Activated CD4-positive, CD25-positive, alpha-beta regulatory T cell treated with anti-CD3 and anti-CD28 coated beads, Interleukin-2, amount 50 U/mL, for 16 hours (primary cell): ENCODE data around the gene CPNE4.
"Not testable (repeated sequence)": the region's sequence is repeated elsewhere in the genome, so short reads cannot be mapped to it uniquely, and the experiment has no call there.

ENCODE experiments used
- DNase-seq: peaks from one replicate; pipeline ENCODE4 v3.0.0-alpha.2; 2020; ENCODE audit warnings: low read depth, low spot score

The CPNE4 gene

DNA sequence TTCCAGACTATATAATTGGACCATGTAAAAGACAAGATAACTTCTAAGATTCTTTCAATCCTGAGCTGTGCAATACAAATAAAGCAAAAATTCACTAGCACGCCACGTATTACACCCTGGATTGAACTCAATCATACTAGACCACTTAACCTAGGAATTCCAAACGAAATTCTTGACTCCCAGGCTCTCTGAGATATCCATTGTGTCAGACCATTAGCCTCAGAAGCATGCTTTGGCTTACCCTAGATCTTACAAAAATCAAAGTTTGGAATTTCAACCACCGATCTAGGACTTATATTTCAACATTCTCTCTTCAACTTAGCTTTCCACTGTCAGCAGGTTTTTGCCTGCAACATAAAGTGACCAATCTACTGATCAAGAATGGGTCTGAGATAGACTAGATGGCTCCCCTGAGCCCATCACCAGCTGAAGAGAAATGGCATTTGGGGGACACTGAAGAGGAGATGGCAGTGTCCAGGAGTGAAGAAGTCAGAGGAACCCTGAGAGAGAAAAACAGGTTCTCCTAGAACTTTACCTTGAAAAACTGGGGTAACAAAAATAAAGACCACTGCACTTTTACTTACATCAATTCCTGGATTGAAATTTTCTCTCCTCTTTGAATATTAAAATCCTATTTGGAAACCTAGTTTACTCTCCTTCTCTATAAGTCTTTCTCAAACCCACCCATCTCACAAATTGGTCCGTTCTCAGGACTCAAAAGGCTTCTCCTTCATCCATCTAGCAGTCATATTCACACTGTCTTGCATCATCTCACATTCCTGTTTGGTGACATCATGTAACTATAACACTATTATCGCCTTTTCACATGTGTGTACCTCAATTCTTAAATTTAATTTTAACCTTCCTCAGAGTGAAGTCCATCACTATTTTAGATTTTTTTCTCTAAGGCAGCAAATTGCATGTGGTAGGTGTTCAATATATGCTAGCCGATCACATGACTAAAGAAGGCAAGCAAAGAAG, 18.5 kb downstream of the CPNE4 start:
- DNase-seq, result no peak

GRCh38 chr3:132014105-132014504, 20.7 kb downstream of the CPNE4 start:
- DNase-seq, result no peak

GRCh38 chr3:132009241-132009640, 25.6 kb downstream of the CPNE4 start:
- DNase-seq, result no peak

- no peak for DNase-seq
Observed at GRCh38 chr3:132008837-132009236, 26.0 kb downstream of the CPNE4 start.

DNA sequence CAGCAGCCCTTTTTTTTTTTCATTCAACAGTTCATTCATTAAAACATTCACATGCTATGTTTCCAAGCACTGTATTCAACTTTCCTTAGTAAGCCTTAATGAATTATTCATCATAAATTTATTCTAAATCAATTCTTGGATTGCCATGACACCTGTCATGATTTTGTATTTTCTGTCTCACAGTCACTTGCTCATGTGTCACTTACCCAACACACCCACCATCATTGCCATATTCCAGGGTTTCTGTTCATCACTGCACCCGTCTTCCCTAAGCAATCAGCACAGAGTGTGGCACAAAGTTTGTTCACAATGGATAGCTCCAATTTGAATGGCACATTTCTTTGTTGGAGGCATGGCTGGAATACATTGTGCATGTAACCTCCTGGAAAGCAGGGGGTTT, 27.2 kb downstream of the CPNE4 start:
- no peak for DNase-seq

DNA sequence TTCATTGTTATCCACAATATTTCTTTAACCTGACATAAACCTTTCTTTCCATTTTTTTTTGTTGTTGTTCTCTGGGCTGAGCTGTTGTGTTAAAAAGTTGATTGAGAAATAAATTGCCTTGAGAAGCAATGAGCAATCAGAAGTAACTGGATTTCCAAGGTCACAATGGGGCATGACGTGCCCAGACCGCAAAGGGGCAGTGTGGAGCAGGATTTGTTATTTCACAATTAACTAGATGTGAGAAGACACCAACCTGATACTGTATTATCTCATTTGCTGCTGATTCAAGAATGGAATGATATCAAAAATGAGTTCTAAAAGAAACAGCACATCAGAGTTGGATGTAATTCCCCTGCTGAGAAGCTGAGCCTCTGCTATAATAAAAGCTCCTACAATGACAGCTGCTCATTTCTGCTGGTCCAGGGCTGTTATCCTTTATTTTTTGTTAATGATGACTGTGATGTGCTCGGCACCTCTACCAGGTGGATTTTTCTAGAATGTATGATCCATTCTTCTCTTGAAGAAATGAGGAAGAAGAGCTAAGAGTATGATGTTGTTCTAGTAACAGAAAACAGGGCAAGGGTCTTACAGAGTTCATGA, 28.1 kb downstream of the CPNE4 start:
- no peak for DNase-seq

- DNase-seq, result no peak
Observed at GRCh38 chr3:132004571-132004970, 30.2 kb downstream of the CPNE4 start.

GRCh38 chr3:132003685-132004084, 31.1 kb downstream of the CPNE4 start:
- DNase-seq, result no peak

- DNase-seq, result no peak
Observed at GRCh38 chr3:132001999-132002398, 32.8 kb downstream of the CPNE4 start.

- DNase-seq, result no peak
Observed at GRCh38 chr3:132001036-132001435, 33.8 kb downstream of the CPNE4 start.

DNA sequence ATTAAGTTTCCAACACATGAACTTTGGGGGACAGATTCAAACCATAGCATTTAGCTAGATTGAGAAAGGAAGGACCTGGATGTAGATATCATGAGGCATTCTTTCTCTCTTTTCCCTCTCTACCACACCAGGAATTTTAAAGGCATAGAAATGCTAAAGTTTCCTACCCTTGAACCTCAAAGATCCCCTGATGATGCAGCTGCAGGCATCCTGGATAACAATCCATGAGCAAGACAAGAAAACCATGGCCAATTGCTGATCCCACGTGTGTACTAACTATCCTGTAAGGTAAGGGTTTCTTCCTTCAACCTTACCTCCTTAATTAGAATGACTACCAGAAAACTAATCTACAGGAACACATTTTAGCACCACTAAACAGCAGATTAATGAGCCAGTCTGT, 36.8 kb downstream of the CPNE4 start:
- no peak for DNase-seq

- DNase-seq, result no peak
Observed at GRCh38 chr3:131995891-131996290, 38.9 kb downstream of the CPNE4 start.

- no peak for DNase-seq
Observed at GRCh38 chr3:131989318-131989717, 45.5 kb downstream of the CPNE4 start.

GRCh38 chr3:131988209-131988608, 46.6 kb downstream of the CPNE4 start:
- DNase-seq, result no peak

GRCh38 chr3:131983689-131984088, 51.1 kb downstream of the CPNE4 start:
- DNase-seq, result no peak

DNA sequence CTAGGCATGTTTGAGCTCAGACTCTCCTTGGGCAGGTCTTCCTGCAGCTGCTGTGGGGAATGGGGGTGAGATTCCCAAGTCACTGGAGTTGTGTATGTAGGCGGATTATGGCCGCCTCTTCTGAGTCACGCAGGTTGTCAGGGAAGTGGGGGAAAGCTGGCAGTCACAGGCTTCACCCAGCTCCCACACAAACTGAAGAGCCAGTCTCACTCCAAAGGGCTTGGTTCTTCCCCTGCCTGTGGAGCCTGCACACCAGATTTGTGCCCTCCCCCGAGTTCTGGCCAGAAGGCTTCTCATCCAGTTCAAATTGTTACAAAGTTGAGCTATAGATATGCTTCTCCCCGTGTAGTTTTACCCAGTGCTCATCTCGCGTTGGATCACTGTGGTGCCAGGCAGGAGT, 53.5 kb downstream of the CPNE4 start:
- DNase-seq, result no peak

GRCh38 chr3:131976448-131976847, 58.4 kb downstream of the CPNE4 start:
- DNase-seq, result no peak

GRCh38 chr3:131975047-131975446, 59.8 kb downstream of the CPNE4 start:
- no peak for DNase-seq

DNA sequence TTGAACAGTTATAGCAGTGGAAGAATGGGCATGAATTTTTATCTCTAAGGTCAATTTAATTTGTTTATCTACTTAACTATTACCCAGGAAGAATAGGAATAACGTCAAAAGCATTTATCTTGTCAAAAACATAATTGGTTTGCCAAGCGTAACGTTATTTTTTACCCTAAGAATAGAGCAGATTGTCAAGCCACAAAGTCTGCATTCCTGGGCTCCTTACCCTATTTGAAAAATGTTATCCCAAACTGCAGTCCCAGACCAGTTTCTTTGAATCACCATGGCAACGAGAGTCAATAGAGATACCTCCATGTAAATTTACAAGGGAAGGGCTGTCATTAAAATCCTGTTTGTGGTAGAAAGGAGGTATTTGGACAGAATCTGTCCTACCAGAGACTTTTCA, 61.1 kb downstream of the CPNE4 start:
- no peak for DNase-seq

DNA sequence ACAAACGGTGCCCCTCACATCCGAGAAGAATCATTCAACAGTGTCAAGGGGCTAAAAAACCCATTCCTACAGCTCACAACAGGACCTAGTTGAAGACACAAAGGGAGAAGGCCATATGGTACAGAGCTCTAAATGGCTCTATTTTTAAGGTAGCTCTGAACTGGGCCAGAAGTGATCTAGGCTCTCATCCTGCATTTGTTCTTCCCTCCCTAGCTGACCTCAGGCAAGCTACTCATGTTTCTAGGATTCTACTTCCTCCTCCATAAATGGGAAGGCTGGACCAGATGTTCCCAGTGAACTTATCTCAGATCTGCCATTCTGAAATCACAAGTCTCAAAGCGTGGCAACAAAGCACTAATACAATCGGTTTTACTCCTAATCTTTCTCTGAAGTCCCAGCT, 62.3 kb downstream of the CPNE4 start:
- no peak for DNase-seq

DNA sequence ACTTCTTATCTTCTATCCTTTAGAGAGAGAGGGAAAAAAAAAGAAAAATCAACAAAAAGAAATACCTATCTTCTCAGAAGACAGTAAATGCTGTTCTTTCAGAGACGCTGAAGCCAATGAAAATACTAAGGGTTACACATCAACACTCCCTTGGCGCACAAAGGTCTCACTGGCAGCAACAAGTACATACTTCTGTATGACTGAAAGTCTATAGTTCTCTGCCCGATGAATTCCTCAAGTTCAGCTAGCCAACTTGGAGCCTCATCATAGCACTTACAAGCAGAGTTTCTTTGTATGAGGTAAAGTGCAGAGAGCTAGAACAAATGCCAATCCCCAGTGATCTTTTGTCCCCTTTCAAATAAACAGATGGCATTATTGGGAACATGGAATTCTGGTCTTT, 62.7 kb downstream of the CPNE4 start:
- DNase-seq, result no peak

DNA sequence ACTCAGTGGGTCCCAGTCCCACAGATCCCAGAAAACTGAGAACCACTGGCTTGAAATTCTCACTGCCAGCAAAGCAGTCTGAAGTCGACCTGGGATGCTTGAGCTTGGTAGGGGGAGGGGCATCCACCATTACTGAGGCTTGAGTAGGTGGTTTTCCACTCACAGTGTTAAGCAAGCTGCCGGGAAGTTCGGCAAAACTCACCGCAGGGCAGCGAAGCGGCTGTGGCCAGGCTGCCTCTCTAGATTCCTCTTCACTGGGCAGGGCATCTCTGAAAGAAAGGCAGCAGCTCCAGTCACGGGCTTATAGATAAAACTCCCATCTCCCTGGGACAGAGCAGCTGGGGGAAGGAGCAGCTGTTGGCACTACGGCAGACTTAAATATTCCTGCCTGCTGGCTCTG, 71.4 kb downstream of the CPNE4 start:
- DNase-seq, result not testable (repeated sequence)

- DNase-seq, result no peak
Observed at GRCh38 chr3:131962982-131963381, 71.8 kb downstream of the CPNE4 start.
